GM18867 (cell line): ENCODE results near the gene SCAF1.

Experiments used
- ATAC-seq: cut with Tn5 transposase; IDR thresholded peaks from one replicate; pipeline ENCODE4 v1.9.1; 2021; ENCODE audit warnings: mild to moderate bottlenecking, moderate library complexity; ENCODE audit not compliant: unreplicated experiment

Gene SCAF1

GRCh38 chr19:49684251-49684982 lies 42.4 kb downstream of the SCAF1 start:
- no peak for ATAC-seq

- ATAC-seq, result no peak
Observed at GRCh38 chr19:49684983-49685553, 43.1 kb downstream of the SCAF1 start.

- no peak for ATAC-seq
Observed at GRCh38 chr19:49685845-49686332, 43.9 kb downstream of the SCAF1 start.

GRCh38 chr19:49686503-49687088 lies 44.6 kb downstream of the SCAF1 start:
- no peak for ATAC-seq

- no peak for ATAC-seq
Observed at GRCh38 chr19:49687150-49687549, 45.1 kb downstream of the SCAF1 start.

GRCh38 chr19:49687566-49688316 lies 45.7 kb downstream of the SCAF1 start:
- ATAC-seq, result no peak

- ATAC-seq, result no peak
Observed at GRCh38 chr19:49688531-49689132, 46.6 kb downstream of the SCAF1 start.

- no peak for ATAC-seq
Observed at GRCh38 chr19:49689133-49690078, 47.4 kb downstream of the SCAF1 start, which contains the start of gene ADM5. ADM5 (plus strand) TSS chr19:49689594; CDS start chr19:49689838, 244 bp downstream.

- ATAC-seq, result no peak
Observed at GRCh38 chr19:49690079-49690655, 48.2 kb downstream of the SCAF1 start.

- no peak for ATAC-seq
Observed at GRCh38 chr19:49690656-49691242, 48.7 kb downstream of the SCAF1 start, which contains the start of gene CPT1C. CPT1C (plus strand) TSS chr19:49691116; CDS start chr19:49692253, 1,137 bp downstream.

- ATAC-seq, result no peak
Observed at GRCh38 chr19:49691243-49692146, 49.5 kb downstream of the SCAF1 start.

GRCh38 chr19:49692147-49692506 lies 50.1 kb downstream of the SCAF1 start:
- no peak for ATAC-seq

GRCh38 chr19:49696115-49696514 lies 54.1 kb downstream of the SCAF1 start:
- no peak for ATAC-seq

- no peak for ATAC-seq
Observed at GRCh38 chr19:49696865-49697264, 54.9 kb downstream of the SCAF1 start.

- no peak for ATAC-seq
Observed at GRCh38 chr19:49699364-49699763, 57.4 kb downstream of the SCAF1 start.

- ATAC-seq, result no peak
Observed at GRCh38 chr19:49700563-49700962, 58.6 kb downstream of the SCAF1 start.

- no peak for ATAC-seq
Observed at GRCh38 chr19:49701271-49701786, 59.3 kb downstream of the SCAF1 start.
